ENCODE data around the gene TSPYL4.

The TSPYL4 gene

GRCh38 chr6:116221911-116222310 lies 32.0 kb downstream of the TSPYL4 start:
- DNase-seq: no peak

- no peak for DNase-seq
Observed at GRCh38 chr6:116221067-116221466, 32.8 kb downstream of the TSPYL4 start.

- DNase-seq: no peak
Observed at GRCh38 chr6:116218866-116219265, 35.0 kb downstream of the TSPYL4 start.

DNA sequence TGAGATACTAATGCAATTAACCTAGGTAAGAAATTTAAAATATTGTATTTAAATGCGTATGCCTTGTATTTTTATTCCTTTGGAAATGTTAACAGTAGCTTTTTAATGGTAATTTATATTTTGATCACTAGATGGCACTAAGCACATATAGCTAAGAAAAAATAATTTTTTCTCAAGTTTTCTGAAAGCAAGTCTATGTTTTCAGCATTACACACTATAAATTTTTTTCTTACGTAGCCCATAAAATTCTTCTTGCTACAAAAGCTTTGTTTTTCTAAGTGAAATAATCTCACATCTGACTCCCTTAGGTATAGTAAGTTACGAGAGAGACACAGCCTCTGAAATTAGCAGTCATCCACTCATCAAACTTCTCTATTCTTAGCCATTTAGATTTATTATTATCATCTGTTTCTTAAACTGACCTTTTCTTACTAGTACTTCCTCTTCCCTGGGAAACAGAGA lies 35.7 kb downstream of the TSPYL4 start:
- DNase-seq: no peak

- DNase-seq: no peak
Observed at GRCh38 chr6:116217069-116217468, 36.8 kb downstream of the TSPYL4 start.

GRCh38 chr6:116215414-116215813 lies 38.5 kb downstream of the TSPYL4 start:
- no peak for DNase-seq

GRCh38 chr6:116214681-116215080 lies 39.2 kb downstream of the TSPYL4 start:
- no peak for DNase-seq

- no peak for DNase-seq
Observed at GRCh38 chr6:116210750-116211425, 43.0 kb downstream of the TSPYL4 start.

DNA sequence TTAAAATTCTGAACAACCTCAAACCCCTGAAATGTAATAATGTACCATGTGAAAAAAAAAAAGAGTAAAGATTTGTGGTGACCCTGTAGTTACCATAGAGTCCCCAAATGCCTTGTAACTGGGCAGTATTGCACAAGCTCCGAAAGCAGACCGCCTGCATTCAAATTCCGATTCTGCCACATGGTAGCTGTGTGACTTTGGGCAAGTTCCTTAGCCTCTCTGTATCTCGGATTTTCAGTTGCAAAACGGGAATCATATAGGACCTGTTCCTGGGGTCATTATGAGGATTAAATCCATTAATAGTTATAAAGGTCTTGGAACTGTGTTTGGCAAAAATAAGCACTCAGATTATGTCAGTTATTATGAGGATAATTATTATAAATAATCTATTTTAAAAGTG lies 43.6 kb downstream of the TSPYL4 start:
- DNase-seq: no peak

- no peak for DNase-seq
Observed at GRCh38 chr6:116208056-116208785, 45.7 kb downstream of the TSPYL4 start.

DNA sequence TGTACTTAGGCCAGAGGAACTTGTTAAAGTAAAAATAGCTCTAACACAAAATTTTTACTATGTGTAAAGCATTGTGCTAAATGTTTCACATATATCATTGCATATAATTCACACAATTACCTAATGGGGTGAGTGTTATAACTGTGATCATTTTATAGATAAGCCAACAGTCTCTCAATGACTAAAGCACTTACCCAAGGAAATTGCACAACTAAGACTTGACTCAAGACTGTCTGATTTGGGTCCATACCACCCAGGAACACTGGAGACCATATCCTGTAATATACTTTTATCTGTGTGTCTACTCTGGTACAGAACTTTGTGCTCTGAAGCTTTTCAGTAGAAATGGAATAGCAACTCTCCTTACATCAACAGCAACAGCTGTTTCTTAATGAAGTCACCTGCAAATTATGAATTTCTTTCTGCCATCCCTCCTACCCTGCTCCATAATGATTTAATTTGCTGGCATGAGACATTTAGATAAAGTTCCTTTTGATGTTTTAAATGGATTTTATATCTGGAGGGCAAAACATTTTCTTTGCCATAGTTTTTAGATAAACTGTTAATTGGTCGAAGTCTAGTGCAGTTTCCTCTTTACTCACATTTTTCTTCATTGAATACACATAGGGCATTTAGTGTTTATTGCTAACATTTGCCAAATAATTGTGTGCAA lies 47.5 kb downstream of the TSPYL4 start:
- DNase-seq: no peak

DNA sequence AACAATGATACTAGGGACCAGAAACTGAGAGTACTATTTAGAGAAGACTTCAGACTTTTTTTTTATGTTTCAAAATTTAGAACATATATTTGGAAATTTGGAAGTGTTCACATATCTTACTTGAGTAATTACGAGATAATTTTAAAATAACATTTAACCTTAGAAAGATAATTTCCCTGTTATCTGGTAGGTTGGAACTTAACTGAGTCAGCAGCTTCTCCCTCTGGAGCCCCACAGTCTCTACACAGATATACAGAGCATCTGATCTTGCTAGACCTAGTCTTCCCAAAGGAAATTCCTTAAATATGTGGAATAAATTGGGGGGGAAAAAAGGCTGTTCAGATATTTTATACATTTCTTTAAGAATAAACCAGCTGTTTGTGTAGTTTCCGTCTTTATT lies 48.6 kb downstream of the TSPYL4 start:
- DNase-seq: no peak

DNA sequence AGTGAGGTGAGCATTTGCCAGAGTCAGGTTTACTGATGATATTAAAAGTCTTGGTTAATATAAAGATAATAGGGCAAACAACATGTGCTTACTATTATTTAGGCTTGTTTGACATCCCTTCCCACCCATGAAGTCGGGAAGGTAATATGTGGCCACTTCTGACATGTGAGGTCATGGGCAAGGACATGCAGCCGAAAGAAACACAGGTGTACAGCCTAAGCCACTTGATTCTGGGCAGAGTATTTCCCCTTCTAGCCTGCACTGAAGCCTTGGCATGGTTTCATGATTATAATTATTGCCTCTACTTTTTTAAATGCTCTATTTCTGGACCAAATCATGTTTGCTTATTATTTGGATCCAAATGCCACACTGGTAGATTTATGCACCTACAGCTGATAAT lies 52.3 kb downstream of the TSPYL4 start:
- DNase-seq: no peak

GRCh38 chr6:116200619-116201249 lies 53.1 kb downstream of the TSPYL4 start:
- no peak for DNase-seq
